Measurements from ENCODE around the gene RAB30. TPM values are rescaled to one million over a fixed set of nuclear protein-coding genes. Genes with fewer than 3 reads are reported as not detected.

RAB30 gene
- total and polyA plus RNA-seq, 2 donors from 2014 or later: 3.1 to 15.2 TPM

DNA sequence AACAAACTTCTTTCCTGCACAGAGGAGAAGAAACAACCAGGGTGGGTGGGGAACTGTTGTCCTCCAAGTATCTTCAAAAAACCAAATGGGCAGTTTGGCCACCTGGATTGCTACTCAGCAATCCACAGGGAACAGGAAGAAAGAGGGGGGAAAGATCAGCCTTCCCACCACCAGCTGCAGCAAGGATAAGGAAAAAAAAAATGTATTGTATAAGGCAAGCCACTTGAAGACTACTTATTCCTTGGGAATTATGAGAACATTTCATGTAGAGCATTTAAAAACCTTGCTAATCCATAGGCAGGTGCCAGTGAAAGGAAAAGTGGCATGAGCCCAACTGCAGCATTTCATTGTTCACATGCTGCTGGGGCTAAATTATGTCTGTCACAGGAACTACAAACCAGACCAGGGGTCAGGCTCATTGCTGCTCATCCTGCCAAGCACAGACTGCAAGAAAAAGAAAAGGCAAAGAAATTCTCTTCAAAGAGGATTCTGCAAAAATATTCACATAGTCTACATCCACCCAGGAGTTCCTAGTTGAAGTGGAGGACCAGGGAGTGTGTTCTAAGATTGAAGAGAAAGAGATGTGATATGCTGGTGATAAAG, 2.2 kb downstream of the RAB30 start:
- Histone ChIP-seq H3K27me3 (ENCODE audit: control insufficient read depth, insufficient read depth, low read length) (no peaks in the 10 kb centered on the region), H3K9ac (ENCODE audit: low read length in 3 of 3) (no peak overlapping the region), H3K36me3 (ENCODE audit: control insufficient read depth in 2 of 3, insufficient read depth in 3 of 3, low read length in 3 of 3) (peaks cover 0 to 4% (median 0%) of the 10 kb centered on the region in 3 donors), H3K4me1 (ENCODE audit: control insufficient read depth in 2 of 3, insufficient read depth in 2 of 3, low read depth in 1 of 3, low read length in 3 of 3) (peaks cover 0 to 13% (median 10%) of the 10 kb centered on the region in 3 donors), H3K4me3 (ENCODE audit: low read length in 3 of 3) (no peak overlapping the region), H3K27ac (ENCODE audit: low read depth in 2 of 2, low read length in 2 of 2) (no peak overlapping the region), H3K9me3 (ENCODE audit: control insufficient read depth in 2 of 3, insufficient read depth in 1 of 3, low read length in 3 of 3) (no peaks in the 10 kb centered on the region)
- FAIRE-seq: no peak
- intact Hi-C loops (cut with DNase I): no loop called here
- no peak for DNase-seq
- TF ChIP-seq, protein P1, sequence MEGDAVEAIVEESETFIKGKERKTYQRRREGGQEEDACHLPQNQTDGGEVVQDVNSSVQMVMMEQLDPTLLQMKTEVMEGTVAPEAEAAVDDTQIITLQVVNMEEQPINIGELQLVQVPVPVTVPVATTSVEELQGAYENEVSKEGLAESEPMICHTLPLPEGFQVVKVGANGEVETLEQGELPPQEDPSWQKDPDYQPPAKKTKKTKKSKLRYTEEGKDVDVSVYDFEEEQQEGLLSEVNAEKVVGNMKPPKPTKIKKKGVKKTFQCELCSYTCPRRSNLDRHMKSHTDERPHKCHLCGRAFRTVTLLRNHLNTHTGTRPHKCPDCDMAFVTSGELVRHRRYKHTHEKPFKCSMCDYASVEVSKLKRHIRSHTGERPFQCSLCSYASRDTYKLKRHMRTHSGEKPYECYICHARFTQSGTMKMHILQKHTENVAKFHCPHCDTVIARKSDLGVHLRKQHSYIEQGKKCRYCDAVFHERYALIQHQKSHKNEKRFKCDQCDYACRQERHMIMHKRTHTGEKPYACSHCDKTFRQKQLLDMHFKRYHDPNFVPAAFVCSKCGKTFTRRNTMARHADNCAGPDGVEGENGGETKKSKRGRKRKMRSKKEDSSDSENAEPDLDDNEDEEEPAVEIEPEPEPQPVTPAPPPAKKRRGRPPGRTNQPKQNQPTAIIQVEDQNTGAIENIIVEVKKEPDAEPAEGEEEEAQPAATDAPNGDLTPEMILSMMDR (IDR thresholded peaks at IDR 0.05; ENCODE audit: borderline replicate concordance, extremely low read depth, insufficient read depth): no peak

DNA sequence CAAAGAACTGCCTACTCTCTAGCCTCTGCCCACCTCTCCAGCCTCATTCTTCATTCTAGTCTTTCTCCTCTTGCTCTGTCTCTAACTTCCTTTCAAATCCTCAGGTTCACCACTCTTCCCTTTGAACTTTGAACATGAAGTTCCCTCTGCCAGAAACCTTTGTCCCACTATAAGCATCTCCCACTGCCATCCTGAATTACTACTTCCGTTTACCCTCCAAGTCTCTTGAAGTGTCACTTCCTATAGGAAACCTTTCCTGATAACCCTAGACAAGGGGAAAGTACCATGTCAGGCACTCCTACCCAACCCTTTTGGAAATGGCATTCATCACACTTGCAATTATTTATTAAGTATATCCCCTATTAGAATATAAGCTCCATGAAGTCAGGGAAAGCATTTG, 3.1 kb downstream of the RAB30 start:
- H3K4me3 ChIP-seq (ENCODE audit: low read length in 3 of 3): no peak overlapping the region
- intact Hi-C loops (cut with DNase I): no loop called here
- FAIRE-seq: no peak
- H3K9ac ChIP-seq (ENCODE audit: low read length in 3 of 3): no peak overlapping the region
- H3K9me3 ChIP-seq (ENCODE audit: control insufficient read depth in 2 of 3, insufficient read depth in 1 of 3, low read length in 3 of 3): no peaks in the 10 kb centered on the region
- TF ChIP-seq, protein P1 (IDR thresholded peaks at IDR 0.05; ENCODE audit: borderline replicate concordance, extremely low read depth, insufficient read depth): no peak
- peaks cover 0 to 13% (median 11%) of the 10 kb centered on the region in 3 donors for H3K4me1 ChIP-seq (ENCODE audit: control insufficient read depth in 2 of 3, insufficient read depth in 2 of 3, low read depth in 1 of 3, low read length in 3 of 3)
- no peaks in the 10 kb centered on the region for H3K27me3 ChIP-seq (ENCODE audit: control insufficient read depth, insufficient read depth, low read length)
- peaks cover 0 to 1% (median 0%) of the 10 kb centered on the region in 3 donors for H3K36me3 ChIP-seq (ENCODE audit: control insufficient read depth in 2 of 3, insufficient read depth in 3 of 3, low read length in 3 of 3)
- no peak overlapping the region for H3K27ac ChIP-seq (ENCODE audit: low read depth in 2 of 2, low read length in 2 of 2)
- no peak for DNase-seq

DNA sequence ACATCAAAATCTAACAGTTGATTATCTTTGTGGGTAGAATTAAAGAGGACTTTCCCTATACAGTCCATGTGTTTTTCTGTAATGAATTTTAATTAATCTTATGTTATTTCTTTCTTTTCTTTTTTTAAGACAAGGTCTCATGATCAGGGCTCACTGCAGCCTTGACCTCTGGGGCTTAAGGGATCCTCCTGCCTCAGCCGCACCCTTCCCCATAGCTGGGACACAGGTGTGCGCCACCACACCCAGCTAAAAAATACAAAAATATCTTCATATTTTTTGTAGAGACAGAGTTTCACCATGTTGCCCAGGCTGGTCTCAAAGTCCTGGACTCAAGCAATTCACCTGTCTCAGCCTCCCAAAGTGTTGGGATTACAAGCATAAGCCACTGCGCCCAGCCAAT, 7.7 kb downstream of the RAB30 start:
- intact Hi-C loops (cut with DNase I): no loop called here
- Histone ChIP-seq H3K9ac (ENCODE audit: low read length in 3 of 3) (no peak overlapping the region), H3K9me3 (ENCODE audit: control insufficient read depth in 2 of 3, insufficient read depth in 1 of 3, low read length in 3 of 3) (no peaks in the 10 kb centered on the region), H3K36me3 (ENCODE audit: control insufficient read depth in 2 of 3, insufficient read depth in 3 of 3, low read length in 3 of 3) (no peaks in the 10 kb centered on the region), H3K27me3 (ENCODE audit: control insufficient read depth, insufficient read depth, low read length) (no peaks in the 10 kb centered on the region), H3K4me3 (ENCODE audit: low read length in 3 of 3) (no peak overlapping the region), H3K27ac (ENCODE audit: low read depth in 2 of 2, low read length in 2 of 2) (no peak overlapping the region), H3K4me1 (ENCODE audit: control insufficient read depth in 2 of 3, insufficient read depth in 2 of 3, low read depth in 1 of 3, low read length in 3 of 3) (peaks cover 0 to 6% (median 3%) of the 10 kb centered on the region in 3 donors)
- FAIRE-seq: no peak
- TF ChIP-seq, protein P1 (IDR thresholded peaks at IDR 0.05; ENCODE audit: borderline replicate concordance, extremely low read depth, insufficient read depth): no peak
- no peak for DNase-seq

Measured in kidney (tissue), 14 donors.